MCF 10A (cell line): ENCODE measurements around the gene METRNL. TPM values are rescaled to one million over a fixed set of nuclear protein-coding genes. Genes with fewer than 3 reads are reported as not detected.

Experiments
- BruUV-seq: library from RNA; stranded (reverse); fragments of 400-500 nt; replicated peaks from 2 replicates; lab custom pipeline; 2021; lab: Mats Ljungman, UMichigan
- CTCF ChIA-PET: fragments of 300-600 bp; sonication (Branson Sonifier 250); formaldehyde crosslinking; extraction: SDS; loops from one replicate; lab custom pipeline; 2021; ENCODE audit warnings: antibody characterized with exemption, inconsistent platforms; lab: Yijun Ruan, JAX
- POLR2A ChIA-PET: fragments of 300-600, 350-650 bp; sonication (Branson Sonifier 250); formaldehyde crosslinking; extraction: SDS; loops from one replicate; lab custom pipeline; 2020; ENCODE audit warnings: antibody characterized with exemption, inconsistent platforms; lab: Yijun Ruan, JAX
- DNase-seq: peaks from one replicate; pipeline ENCODE4 v3.0.0-alpha.2; 2018; ENCODE audit not compliant: unreplicated experiment
- H3K27ac Mint-ChIP-seq: one replicate; pipeline ENCODE4 v1.8.0; 2022; ENCODE audit warnings: mild to moderate bottlenecking, low read depth, mixed read lengths; ENCODE audit not compliant: unreplicated experiment
- H3K27me3 Mint-ChIP-seq: one replicate; pipeline ENCODE4 v1.8.0; 2022; ENCODE audit warnings: mixed read lengths; ENCODE audit not compliant: insufficient read depth, unreplicated experiment
- H3K36me3 Mint-ChIP-seq: one replicate; pipeline ENCODE4 v1.8.0; 2022; ENCODE audit warnings: mild to moderate bottlenecking, moderate library complexity, mixed read lengths; ENCODE audit not compliant: insufficient read depth, unreplicated experiment
- H3K4me1 Mint-ChIP-seq: one replicate; pipeline ENCODE4 v1.8.0; 2022; ENCODE audit warnings: mixed read lengths; ENCODE audit not compliant: insufficient read depth, unreplicated experiment
- H3K4me3 Mint-ChIP-seq: one replicate; pipeline ENCODE4 v1.8.0; 2022; ENCODE audit warnings: mild to moderate bottlenecking, moderate library complexity, mixed read lengths; ENCODE audit not compliant: unreplicated experiment
- H3K9me3 Mint-ChIP-seq: one replicate; pipeline ENCODE4 v1.8.0; 2022; ENCODE audit warnings: mixed read lengths; ENCODE audit not compliant: unreplicated experiment
- CTCF ChIP-seq: fragments of 200-600 bp; IDR thresholded peaks from one replicate; pipeline ENCODE4 v1.8.0; 2022; ENCODE audit warnings: antibody characterized with exemption, mild to moderate bottlenecking; ENCODE audit not compliant: unreplicated experiment
- intact Hi-C: fragments of 100-400 bp; cut with micrococcal nuclease; formaldehyde crosslinking; loops from 2 replicates; pipeline ENCODE4 v1.14.1; 2022
- total RNA-seq: library from RNA; stranded (reverse); gene quantifications from 2 replicates; pipeline ENCODE4 v1.2.3, GENCODE V29; 2022

Gene METRNL
- total RNA-seq, 1 experiment from 2014 or later = 14.5 TPM

GRCh38 chr17:83083368-83084201 is 4.2 kb downstream of the METRNL start:
- peaks cover 8% of the 10 kb centered on the region for H3K4me1 Mint-ChIP-seq

GRCh38 chr17:83084214-83084613 is 4.8 kb downstream of the METRNL start:
- TF ChIP-seq CTCF = no peak
- no TSS peak for BruUV-seq
- CTCF ChIA-PET = no interaction called here
- DNase-seq = no peak
- H3K9me3 Mint-ChIP-seq = no peaks in the 10 kb centered on the region
- no peaks in the 10 kb centered on the region for H3K27me3 Mint-ChIP-seq
- H3K36me3 Mint-ChIP-seq = no peaks in the 10 kb centered on the region
- intact Hi-C loops = no loop called here
- POLR2A ChIA-PET = interaction anchor here (1.0 to 1.6 kb wide), 2 partner anchors 11 to 207 kb away, joined by 3 to 4 read pairs; no protein-coding TSS in a partner anchor
- peaks cover 8% of the 10 kb centered on the region for H3K4me1 Mint-ChIP-seq
- no peak overlapping the region for H3K4me3 Mint-ChIP-seq
- no peak overlapping the region for H3K27ac Mint-ChIP-seq

More at GRCh38 chr17:83083368-83084201, 4.2 kb downstream of the METRNL start:
- BruUV-seq = no TSS peak
- TF ChIP-seq CTCF = no peak
- no peak overlapping the region for H3K4me3 Mint-ChIP-seq
- H3K27me3 Mint-ChIP-seq = no peaks in the 10 kb centered on the region
- ChIA-PET POLR2A (interaction anchor here (0.6 to 1.6 kb wide), 3 partner anchors 10 to 207 kb away, joined by 3 to 4 read pairs (median 3); no protein-coding TSS in a partner anchor), CTCF (no interaction called here)
- peak; percentile 18 for DNase-seq
- H3K36me3 Mint-ChIP-seq = no peaks in the 10 kb centered on the region
- H3K27ac Mint-ChIP-seq = no peak overlapping the region
- H3K9me3 Mint-ChIP-seq = no peaks in the 10 kb centered on the region
- intact Hi-C loops = no loop called here

GRCh38 chr17:83084621-83085056 is 5.2 kb downstream of the METRNL start:
- no peak for DNase-seq
- H3K27me3 Mint-ChIP-seq = no peaks in the 10 kb centered on the region
- H3K4me3 Mint-ChIP-seq = no peak overlapping the region
- peaks cover 8% of the 10 kb centered on the region for H3K4me1 Mint-ChIP-seq
- no peaks in the 10 kb centered on the region for H3K36me3 Mint-ChIP-seq
- no TSS peak for BruUV-seq
- no peak overlapping the region for H3K27ac Mint-ChIP-seq
- ChIA-PET POLR2A (interaction anchor here (1.0 to 1.6 kb wide), 2 partner anchors 11 to 208 kb away, joined by 3 to 4 read pairs; no protein-coding TSS in a partner anchor), CTCF (no interaction called here)
- no peak for TF ChIP-seq CTCF
- intact Hi-C loops = no loop called here
- H3K9me3 Mint-ChIP-seq = no peaks in the 10 kb centered on the region

- intact Hi-C loops = no loop called here
- H3K27me3 Mint-ChIP-seq = no peaks in the 10 kb centered on the region
- no peaks in the 10 kb centered on the region for H3K9me3 Mint-ChIP-seq
- ChIA-PET CTCF (no interaction called here), POLR2A (no interaction called here)
- peaks cover 8% of the 10 kb centered on the region for H3K4me1 Mint-ChIP-seq
- TF ChIP-seq CTCF = no peak
- no peak overlapping the region for H3K4me3 Mint-ChIP-seq
- H3K27ac Mint-ChIP-seq = no peak overlapping the region
- no peaks in the 10 kb centered on the region for H3K36me3 Mint-ChIP-seq
- no TSS peak for BruUV-seq
- DNase-seq = no peak
These were observed 5.7 kb downstream of the METRNL start for GRCh38 chr17:83085103-83085502.
